KG1 (cell line): ENCODE data around the gene LIX1L.
A peak's percentile ranks its signal among the peaks of the same experiment; 100 is the strongest.

Experiments used
- DNase-seq: peaks from one replicate; lab custom pipeline; 2025; lab: John Stamatoyannopoulos, UW

Gene LIX1L

GRCh38 chr1:145893306-145894055, 64.3 kb downstream of the LIX1L start:
- no peak for DNase-seq

- no peak for DNase-seq
Observed at GRCh38 chr1:145892486-145893087, 65.2 kb downstream of the LIX1L start.

DNA sequence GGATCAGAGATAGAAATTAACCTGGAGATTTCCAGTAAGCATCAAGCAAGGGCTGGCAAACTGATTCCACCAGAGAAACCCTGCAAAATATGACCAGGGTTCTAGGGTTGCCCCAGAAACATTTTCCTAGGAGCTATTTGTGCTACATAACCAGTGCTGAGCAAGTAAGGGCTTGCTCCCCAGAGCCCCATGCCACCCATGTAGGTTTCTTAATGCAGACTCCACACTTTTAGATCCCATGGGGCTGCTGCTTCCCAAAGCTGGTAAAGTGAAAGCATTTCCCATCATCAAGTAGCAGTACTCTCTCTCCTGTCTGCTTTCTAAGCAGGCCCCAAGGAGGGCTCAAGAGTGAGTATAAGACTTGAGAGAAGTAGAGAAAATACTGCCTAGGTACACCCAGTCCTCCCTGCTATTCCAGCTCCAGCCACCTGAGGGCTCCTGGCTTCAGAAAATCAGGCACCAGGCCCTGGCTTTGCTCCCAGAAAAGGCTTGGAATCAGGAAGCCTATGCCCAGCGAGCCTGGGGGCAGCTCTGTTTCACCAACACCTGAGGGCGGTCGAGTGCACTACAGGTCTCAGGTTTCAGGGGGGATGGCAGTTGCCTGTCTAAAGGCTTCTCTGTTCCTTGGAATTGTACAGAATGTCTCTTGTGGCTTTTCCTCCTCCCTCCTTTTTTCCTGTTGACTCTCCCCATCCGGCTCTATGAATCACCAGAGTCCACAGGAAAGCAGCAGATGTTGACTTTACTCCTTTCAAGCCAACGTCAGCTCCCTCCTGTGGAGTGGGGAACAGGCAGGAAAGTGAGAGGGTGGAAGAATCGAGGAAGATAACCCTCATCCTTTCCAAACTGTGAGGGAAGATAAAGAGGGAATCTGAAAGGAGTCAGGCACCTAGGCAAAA, 66.0 kb downstream of the LIX1L start:
- peak; percentile 10 for DNase-seq

- DNase-seq = no peak
Observed at GRCh38 chr1:145891143-145891542, 66.7 kb downstream of the LIX1L start.

DNA sequence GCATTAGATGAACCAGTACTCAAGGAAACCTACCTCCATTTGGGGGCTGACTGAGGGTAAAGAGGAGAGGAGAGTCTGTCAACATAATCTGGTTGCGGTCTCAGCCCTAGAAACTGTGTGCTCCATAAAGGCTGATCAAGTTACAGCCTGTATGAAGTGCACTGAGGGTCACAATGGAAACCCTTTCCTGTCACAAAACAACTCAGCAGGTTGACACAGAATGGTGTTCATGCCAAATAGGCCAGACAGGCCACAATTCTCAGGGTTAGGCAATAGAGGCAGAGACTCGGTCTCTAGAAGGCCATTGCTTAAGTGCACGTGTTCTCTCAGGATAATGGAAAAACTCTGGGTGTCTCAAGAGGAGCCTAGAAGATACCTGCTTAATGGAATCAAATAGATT, 68.1 kb downstream of the LIX1L start:
- DNase-seq = no peak

DNA sequence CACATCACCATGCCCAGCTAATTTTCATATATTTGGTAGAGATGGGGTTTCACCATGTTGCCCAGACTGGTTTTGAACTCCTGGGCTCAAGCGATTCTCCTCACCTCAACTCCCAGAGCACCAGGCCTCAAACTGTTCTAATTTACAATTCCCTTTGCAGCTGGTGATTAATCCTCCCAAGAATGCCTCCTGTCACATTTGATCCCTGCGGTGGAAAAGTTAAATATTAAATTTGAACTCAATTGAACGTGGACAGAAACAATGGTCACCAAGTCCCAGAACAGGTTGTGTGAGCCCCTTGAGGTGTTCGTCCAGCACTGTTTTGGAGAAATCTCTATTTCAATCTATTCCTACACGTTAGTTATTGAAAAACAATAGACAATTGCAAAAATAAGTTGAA, 70.2 kb downstream of the LIX1L start:
- DNase-seq = no peak

DNA sequence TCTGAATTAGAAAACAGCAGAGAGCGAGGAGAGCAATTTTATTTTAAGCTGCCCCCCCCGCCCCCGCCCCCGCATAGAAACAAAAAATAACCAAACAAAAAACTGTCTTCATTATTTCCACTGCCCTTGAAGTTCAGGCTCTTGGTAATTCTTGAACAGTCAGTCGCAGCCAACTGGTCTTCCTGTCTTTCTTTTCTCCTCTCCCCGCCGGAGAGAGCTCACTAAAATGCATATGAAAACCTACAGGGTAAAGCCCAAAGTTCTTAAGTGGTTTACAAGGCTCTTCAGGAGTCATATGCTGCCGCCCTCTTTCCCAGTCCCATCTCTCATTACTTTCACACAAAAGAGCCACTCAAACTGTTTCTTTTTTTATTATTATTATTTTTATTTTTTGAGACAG, 71.0 kb downstream of the LIX1L start:
- DNase-seq = no peak

GRCh38 chr1:145886390-145886789, 71.4 kb downstream of the LIX1L start:
- DNase-seq = no peak

DNA sequence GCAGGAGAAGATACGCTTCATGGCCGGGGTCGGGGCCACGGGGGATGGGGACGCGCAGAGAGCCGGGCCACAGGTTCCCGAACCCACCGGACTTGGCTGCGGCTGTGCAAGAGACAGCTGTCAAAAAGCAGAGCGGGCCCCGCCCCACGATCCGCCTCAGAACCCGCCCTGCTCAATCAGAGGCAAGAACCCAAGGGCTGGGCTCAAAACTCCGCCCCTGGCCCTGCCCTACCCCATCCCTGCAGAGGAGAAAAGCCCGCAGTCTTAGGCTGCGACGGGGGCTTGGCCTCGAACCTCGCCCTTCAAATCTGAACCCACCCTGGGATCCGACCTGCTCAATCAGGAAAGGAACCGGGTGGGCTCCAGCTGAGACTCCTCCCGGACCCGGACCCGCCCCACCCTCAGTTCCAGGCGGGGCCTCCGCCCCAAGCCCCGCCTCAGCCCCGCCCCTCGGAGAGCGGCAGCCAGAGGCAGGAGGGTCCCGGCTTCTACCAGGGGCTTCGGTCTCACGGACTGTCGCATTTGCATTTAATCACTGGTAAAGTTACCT, 72.0 kb downstream of the LIX1L start, which contains the start of gene ANKRD35:
ANKRD35 (minus strand) TSS at position 129 of the 550 bp plus-strand sequence; CDS start at position 21, 108 bp downstream.
- peak; percentile 13 for DNase-seq

DNA sequence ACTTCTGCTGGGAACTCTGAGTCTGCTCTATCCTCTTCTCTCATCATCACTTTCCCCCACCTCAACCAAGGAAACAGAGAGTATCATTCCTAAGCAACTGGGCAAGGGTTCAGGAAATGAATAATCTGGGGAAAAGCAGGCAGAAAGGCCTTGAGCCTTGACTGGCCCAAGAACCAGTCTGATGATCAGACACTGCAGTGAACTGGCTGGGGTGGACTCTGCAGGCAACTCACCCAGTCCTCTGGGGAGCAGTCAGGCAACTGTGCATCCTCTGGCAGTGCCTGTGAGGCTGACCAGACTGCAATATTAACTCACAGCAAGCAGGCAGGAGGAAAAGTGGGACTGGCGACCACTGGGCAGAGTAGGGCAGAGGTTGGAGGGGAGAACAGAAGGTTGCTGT, 73.1 kb downstream of the LIX1L start:
- DNase-seq = no peak
